HFFc6 (cell line): ENCODE data around the gene MEGF10. TPM values are rescaled to one million over a fixed set of nuclear protein-coding genes. Genes with fewer than 3 reads are reported as not detected.

Experiments used
- DNase-seq: peaks from one replicate; pipeline ENCODE4 v3.0.0-alpha.2; 2018
- H3K27ac Mint-ChIP-seq: 2 replicates; pipeline ENCODE4 v1.8.0; 2020; ENCODE audit warnings: mild to moderate bottlenecking, mixed read lengths
- H3K27me3 Mint-ChIP-seq: 2 replicates; pipeline ENCODE4 v1.8.0; 2021; ENCODE audit warnings: mild to moderate bottlenecking, moderate library complexity, mixed read lengths; ENCODE audit not compliant: insufficient read depth
- H3K36me3 Mint-ChIP-seq: 2 replicates; pipeline ENCODE4 v1.8.0; 2021; ENCODE audit warnings: low read depth, mixed read lengths
- H3K4me1 Mint-ChIP-seq: 2 replicates; pipeline ENCODE4 v1.8.0; 2020; ENCODE audit warnings: low read depth, mixed read lengths
- H3K4me3 Mint-ChIP-seq: 2 replicates; pipeline ENCODE4 v1.8.0; 2020; ENCODE audit warnings: mild to moderate bottlenecking, moderate library complexity, mixed read lengths
- H3K9me3 Mint-ChIP-seq: 2 replicates; pipeline ENCODE4 v1.8.0; 2020; ENCODE audit warnings: mild to moderate bottlenecking, mixed read lengths
- total RNA-seq, 6 experiments: library from RNA; stranded (reverse); fragmentation: NEBNext Ultra II Directional; extraction: Animal tissue kit (Norgen Biotek cat#: 25700); gene quantifications; 2 replicates in 1 of 6; 3 replicates in 5 of 6; pipeline ENCODE4 v1.2.3, GENCODE V29; 2021
- TF ChIP-seq, protein P1 (sequence below): fragments of 200-600 bp; sonication (generic); IDR thresholded peaks from 2 replicates; pipeline ENCODE4 v1.5.0; 2021; ENCODE audit warnings: antibody characterized with exemption, mild to moderate bottlenecking

Gene MEGF10
- total RNA-seq, 6 experiments from 2014 or later = not detected

- H3K27ac Mint-ChIP-seq = no peak overlapping the region
- TF ChIP-seq, protein P1, sequence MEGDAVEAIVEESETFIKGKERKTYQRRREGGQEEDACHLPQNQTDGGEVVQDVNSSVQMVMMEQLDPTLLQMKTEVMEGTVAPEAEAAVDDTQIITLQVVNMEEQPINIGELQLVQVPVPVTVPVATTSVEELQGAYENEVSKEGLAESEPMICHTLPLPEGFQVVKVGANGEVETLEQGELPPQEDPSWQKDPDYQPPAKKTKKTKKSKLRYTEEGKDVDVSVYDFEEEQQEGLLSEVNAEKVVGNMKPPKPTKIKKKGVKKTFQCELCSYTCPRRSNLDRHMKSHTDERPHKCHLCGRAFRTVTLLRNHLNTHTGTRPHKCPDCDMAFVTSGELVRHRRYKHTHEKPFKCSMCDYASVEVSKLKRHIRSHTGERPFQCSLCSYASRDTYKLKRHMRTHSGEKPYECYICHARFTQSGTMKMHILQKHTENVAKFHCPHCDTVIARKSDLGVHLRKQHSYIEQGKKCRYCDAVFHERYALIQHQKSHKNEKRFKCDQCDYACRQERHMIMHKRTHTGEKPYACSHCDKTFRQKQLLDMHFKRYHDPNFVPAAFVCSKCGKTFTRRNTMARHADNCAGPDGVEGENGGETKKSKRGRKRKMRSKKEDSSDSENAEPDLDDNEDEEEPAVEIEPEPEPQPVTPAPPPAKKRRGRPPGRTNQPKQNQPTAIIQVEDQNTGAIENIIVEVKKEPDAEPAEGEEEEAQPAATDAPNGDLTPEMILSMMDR = no peak
- H3K9me3 Mint-ChIP-seq = no peaks in the 10 kb centered on the region
- no peaks in the 10 kb centered on the region for H3K4me1 Mint-ChIP-seq
- no peak for DNase-seq
- H3K27me3 Mint-ChIP-seq = peaks cover 2% of the 10 kb centered on the region; the same call in 1 of the 2 replicates
- H3K36me3 Mint-ChIP-seq = no peaks in the 10 kb centered on the region
- H3K4me3 Mint-ChIP-seq = no peak overlapping the region
Measured at GRCh38 chr5:127335381-127335780, 44.8 kb downstream of the MEGF10 start.

DNA sequence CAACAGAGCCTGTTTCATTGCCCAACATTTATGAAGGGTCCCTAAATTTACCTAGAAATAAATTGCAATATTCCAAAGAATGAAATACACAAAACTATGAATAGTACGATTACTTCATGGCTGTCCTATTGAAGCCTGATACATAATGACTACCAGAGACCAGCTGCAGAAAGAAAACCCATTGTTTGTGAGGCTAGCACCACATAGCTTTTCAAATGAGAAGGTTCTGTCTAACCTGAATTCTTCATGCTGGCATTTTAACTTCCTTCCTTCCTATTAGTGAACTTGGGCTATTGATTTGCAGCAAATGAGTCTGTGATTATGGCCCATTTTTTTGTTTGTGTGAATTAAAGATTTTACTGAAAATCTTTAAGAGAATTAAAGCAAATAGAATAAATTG lies 47.3 kb downstream of the MEGF10 start:
- Mint-ChIP-seq H3K27me3 (peaks cover 5% of the 10 kb centered on the region; the same call in 1 of the 2 replicates), H3K36me3 (no peaks in the 10 kb centered on the region)

GRCh38 chr5:127338501-127338900 lies 47.9 kb downstream of the MEGF10 start:
- TF ChIP-seq, protein P1 = no peak
- Mint-ChIP-seq H3K9me3 (no peaks in the 10 kb centered on the region), H3K27ac (no peak overlapping the region), H3K4me1 (no peaks in the 10 kb centered on the region), H3K36me3 (no peaks in the 10 kb centered on the region), H3K4me3 (no peak overlapping the region), H3K27me3 (peaks cover 6% of the 10 kb centered on the region)
- DNase-seq = no peak

More for the DNA sequence above, 47.3 kb downstream of the MEGF10 start:
- no peaks in the 10 kb centered on the region for H3K9me3 Mint-ChIP-seq
- TF ChIP-seq, protein P1 = no peak
- no peaks in the 10 kb centered on the region for H3K4me1 Mint-ChIP-seq
- no peak for DNase-seq
- no peak overlapping the region for H3K4me3 Mint-ChIP-seq
- no peak overlapping the region for H3K27ac Mint-ChIP-seq

DNA sequence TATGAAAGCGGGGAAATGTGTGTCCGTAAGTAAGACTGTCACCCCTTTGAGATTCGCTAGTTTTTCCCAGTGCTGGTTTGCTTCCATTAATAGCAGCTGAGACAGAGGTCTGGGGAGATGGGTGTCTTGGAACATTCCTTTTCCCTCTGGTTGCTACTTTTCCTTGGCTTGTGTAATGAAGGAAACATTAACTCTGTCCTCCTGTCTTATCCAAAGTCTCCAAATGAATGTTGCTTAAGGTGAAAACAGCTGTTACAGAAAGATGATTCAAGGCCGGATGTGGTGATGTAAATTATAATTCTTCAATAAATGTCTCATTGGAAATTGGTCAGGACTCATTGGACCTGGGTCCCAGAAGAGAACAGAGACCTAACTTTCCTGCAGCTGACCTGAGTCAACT lies 50.0 kb downstream of the MEGF10 start:
- H3K27ac Mint-ChIP-seq = no peak overlapping the region
- H3K9me3 Mint-ChIP-seq = no peaks in the 10 kb centered on the region
- no peaks in the 10 kb centered on the region for H3K4me1 Mint-ChIP-seq

GRCh38 chr5:127342364-127342763 lies 51.8 kb downstream of the MEGF10 start:
- H3K27me3 Mint-ChIP-seq = peaks cover 8% of the 10 kb centered on the region
- no peak for DNase-seq
- no peak overlapping the region for H3K4me3 Mint-ChIP-seq
- H3K27ac Mint-ChIP-seq = no peak overlapping the region
- H3K36me3 Mint-ChIP-seq = no peaks in the 10 kb centered on the region
- no peaks in the 10 kb centered on the region for H3K9me3 Mint-ChIP-seq
- TF ChIP-seq, protein P1 = no peak
- no peaks in the 10 kb centered on the region for H3K4me1 Mint-ChIP-seq

More for the DNA sequence above, 50.0 kb downstream of the MEGF10 start:
- TF ChIP-seq, protein P1 = no peak
- Mint-ChIP-seq H3K36me3 (no peaks in the 10 kb centered on the region), H3K4me3 (no peak overlapping the region), H3K27me3 (peaks cover 8% of the 10 kb centered on the region)
- no peak for DNase-seq

DNA sequence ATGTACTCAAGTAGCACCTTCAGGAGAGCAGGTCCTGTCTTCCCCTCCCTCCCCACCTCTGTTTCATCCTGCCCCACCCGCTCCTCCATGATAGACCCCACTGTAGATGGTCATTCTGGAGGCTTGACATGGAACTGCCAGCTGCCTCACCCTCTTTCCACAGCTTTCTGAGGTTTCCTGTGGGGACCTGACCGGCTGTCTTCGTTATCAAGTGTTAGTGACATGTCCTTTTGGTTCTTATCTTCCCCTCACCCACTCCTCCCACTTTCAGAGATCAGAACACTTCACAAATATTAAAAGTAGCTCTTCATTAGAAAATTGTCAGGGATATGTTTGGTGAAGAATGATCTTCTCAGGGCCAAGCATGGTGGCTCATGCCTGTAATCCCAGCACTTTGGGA lies 52.7 kb downstream of the MEGF10 start:
- Mint-ChIP-seq H3K9me3 (no peaks in the 10 kb centered on the region), H3K4me3 (no peak overlapping the region), H3K27me3 (peaks cover 8% of the 10 kb centered on the region), H3K27ac (no peak overlapping the region), H3K4me1 (no peaks in the 10 kb centered on the region), H3K36me3 (no peaks in the 10 kb centered on the region)
- no peak for DNase-seq
- TF ChIP-seq, protein P1 = no peak
